Heart left ventricle (tissue), 16 donors: ENCODE data around the gene OSBPL10. TPM values are rescaled to one million over a fixed set of nuclear protein-coding genes. Genes with fewer than 3 reads are reported as not detected.

Source experiments
- ATAC-seq, 4 donors: fragments of 200-7000 bp; cut with Tn5 transposase; one replicate each; pipeline ENCODE4 v1.9.1; 2020 to 2022; ENCODE audit warnings: moderate library complexity in 4 of 4, mild to moderate bottlenecking in 3 of 4, moderate number of reproducible peaks in 1 of 4
- DNase-seq, 5 donors: peaks; one replicate each; pipeline ENCODE4 v3.0.0-alpha.2; 2020
- H3K27ac ChIP-seq, 12 donors: fragments of 200-600 bp; sonication (generic) in 4 of 12; one replicate each; pipeline versions ENCODE4 v1.5.0 to v1.8.0; 2016 to 2022; ENCODE audit warnings: mild to moderate bottlenecking in 2 of 12
- H3K27me3 ChIP-seq, 9 donors: fragments of 200-600 bp; sonication (generic) in 2 of 9; one replicate each; pipeline versions ENCODE4 v1.5.1 to v1.8.0; 2016 to 2022; ENCODE audit warnings: mild to moderate bottlenecking in 3 of 9
- H3K36me3 ChIP-seq, 9 donors: fragments of 200-600 bp; sonication (generic) in 2 of 9; one replicate each; pipeline versions ENCODE4 v1.5.0 to v1.8.0; 2018 to 2022; ENCODE audit warnings: mild to moderate bottlenecking in 2 of 9
- H3K4me1 ChIP-seq, 12 donors: fragments of 200-600 bp; sonication (generic) in 4 of 12; one replicate each; pipeline versions ENCODE4 v1.5.0 to v1.8.0; 2016 to 2022; ENCODE audit warnings: mild to moderate bottlenecking in 3 of 12
- H3K4me3 ChIP-seq, 12 donors: fragments of 200-600 bp; sonication (generic) in 4 of 12; one replicate each; pipeline versions ENCODE4 v1.5.0 to v1.8.0; 2017 to 2022; ENCODE audit warnings: mild to moderate bottlenecking in 9 of 12, moderate library complexity in 4 of 12
- H3K9me3 ChIP-seq, 12 donors: fragments of 200-600 bp; sonication (generic) in 4 of 12; one replicate each; pipeline versions ENCODE4 v1.5.0 to v1.8.0; 2016 to 2022; ENCODE audit warnings: mild to moderate bottlenecking in 1 of 12
- CTCF ChIP-seq, 12 donors: fragments of 200-600 bp; sonication (generic) in 4 of 12; IDR thresholded peaks; one replicate each; pipeline versions ENCODE4 v1.5.0 to v1.8.0; 2018 to 2022; ENCODE audit warnings: antibody characterized with exemption in 12 of 12, mild to moderate bottlenecking in 5 of 12
- POLR2A ChIP-seq, 2 donors: fragments of 450-650 bp; IDR thresholded peaks; one replicate each; pipeline ENCODE4 v1.6.1; 2017; ENCODE audit warnings: antibody characterized with exemption in 2 of 2, mild to moderate bottlenecking in 2 of 2, moderate library complexity in 2 of 2
- WGBS, 4 donors: extraction: QIAGEN DNeasy Blood & Tissue Kit in 2 of 4; methylation state at CpG; one replicate each; pipeline versions ENCODE4 v1.1.5 to v1.1.7; 2013 to 2018; 5-methylcytosine and 5-hydroxymethylcytosine counted together
- intact Hi-C, 10 donors: fragments of 100-400 bp; cut with DNase I; formaldehyde crosslinking; loops; one replicate each; pipeline versions ENCODE4 v1.11.1 to v1.14.2; 2022
- polyA plus RNA-seq, 2 donors: library from polyadenylated mRNA; stranded (reverse); fragments of 200-250 nt; gene quantifications; one replicate each; pipeline ENCODE4 v1.2.3, GENCODE V29; 2013
- total RNA-seq, 9 donors: library from RNA; depleted of rRNA in 2 of 9; stranded (reverse); fragments of >200 nt in 2 of 9; fragmentation: NEBNext Ultra II Directional in 3 of 9; extraction: Animal tissue kit (Norgen Biotek cat#: 25700) in 3 of 9; gene quantifications; one replicate each; pipeline versions ENCODE4 v1.1.0 to v1.2.4, GENCODE V29; 2016 to 2023
- donor health status: ischemic (EF 13 %, LVEDD 7.1; RV severe dilation, severe dysfunction).
- donor health status: healthy with polysubstance abuse.
- donor health status: DM: no; HTN: yes; CAD: no.
- donor health status: DM: no; HTN: no; CAD: no.
- donor health status: ischemic (EF 25% LVEDD 6.9; RV normal size, moderate dysfunction).
- donor health status: ischemic (EF 25% LVEDD 5.7; RV mildly dilated, moderate dysfunction).
- donor health status: healthy.
- donor health status: DM: yes; HTN: yes; CAD: no.
- donor health status: ischemic (EF 35%, LVEDD 5.7; RV mildly dilated, moderate dysfunction).
- donor health status: nonischemic (EF 11% LVEDD 7.7; RV severe dilation, severe dysfunction).
- donor health status: DM: yes; HTN: yes; CAD: no.
- donor health status: PGD.
- donor health status: ischemic (EF 29% LVEDD 5.4; RV normal size, mild dysfunction).
- donor health status: nonischemic (EF 23%, LVEDD 6.1; RV moderate dilation, normal function).

The OSBPL10 gene
- total and polyA plus RNA-seq, 11 donors: 1.3 to 12.7 (median 3.9) TPM

- TF ChIP-seq POLR2A (IDR thresholded peaks at IDR 0.05): no peak
- DNase-seq: no peak
- no peaks in the 10 kb centered on the region for H3K27me3 ChIP-seq
- peaks cover 0 to 70% (median 40%) of the 10 kb centered on the region in 9 donors for H3K36me3 ChIP-seq
- 43 to 92% (median 91%) methylated on average over 2 of the region's 2 CpGs for WGBS, 4 donors
- no peak overlapping the region for H3K27ac ChIP-seq
- no peak overlapping the region for H3K4me3 ChIP-seq
- no peak for ATAC-seq
- intact Hi-C loops: no loop called here
- peaks cover 0 to 30% (median 8%) of the 10 kb centered on the region in 12 donors for H3K4me1 ChIP-seq
- no peaks in the 10 kb centered on the region for H3K9me3 ChIP-seq
Observed at GRCh38 chr3:31634476-31634875, 346.6 kb downstream of the OSBPL10 start.

DNA sequence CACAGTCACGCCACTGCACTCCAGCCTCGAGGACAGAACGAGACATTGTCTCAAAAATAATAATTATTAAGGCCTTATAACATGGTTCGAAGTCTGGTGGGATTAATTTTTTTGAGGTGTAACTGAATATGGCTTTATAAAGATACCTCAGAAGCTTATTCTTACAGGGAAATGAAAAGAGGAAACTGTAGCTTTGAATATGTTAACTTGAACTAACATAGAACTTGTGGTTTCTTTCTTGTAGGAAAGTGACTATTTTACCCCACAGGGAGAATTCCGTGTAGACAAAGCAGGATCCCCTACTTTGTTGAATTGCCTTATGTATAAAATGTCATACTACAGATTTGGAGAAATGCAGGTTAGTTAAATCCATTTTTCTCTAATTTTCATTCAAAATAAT lies 352.0 kb downstream of the OSBPL10 start:
- ATAC-seq (no peak), DNase-seq (no peak)
- no peak for TF ChIP-seq CTCF (IDR thresholded peaks at IDR 0.05)
- no peak for TF ChIP-seq POLR2A (IDR thresholded peaks at IDR 0.05)
- Histone ChIP-seq H3K36me3 (peaks cover 0 to 95% (median 83%) of the 10 kb centered on the region in 9 donors), H3K4me3 (no peak overlapping the region), H3K27me3 (no peaks in the 10 kb centered on the region), H3K4me1 (peaks cover 0 to 8% (median 0%) of the 10 kb centered on the region in 12 donors), H3K27ac (no peak overlapping the region), H3K9me3 (no peaks in the 10 kb centered on the region)
- intact Hi-C loops: no loop called here
- WGBS, 4 donors: 90 to 94% (median 91%) methylated on average over 5 of the region's 5 CpGs

- ATAC-seq (no peak), DNase-seq (no peak)
- intact Hi-C loops: no loop called here
- no peak overlapping the region for H3K27ac ChIP-seq
- H3K9me3 ChIP-seq: no peaks in the 10 kb centered on the region
- 90 to 95% (median 95%) methylated on average over 2 of the region's 2 CpGs for WGBS, 4 donors
- peaks cover 0 to 93% (median 74%) of the 10 kb centered on the region in 9 donors for H3K36me3 ChIP-seq
- no peak overlapping the region for H3K4me3 ChIP-seq
- H3K27me3 ChIP-seq: no peaks in the 10 kb centered on the region
- peaks cover 0 to 8% (median 0%) of the 10 kb centered on the region in 12 donors for H3K4me1 ChIP-seq
- TF ChIP-seq POLR2A (IDR thresholded peaks at IDR 0.05): no peak
Observed at GRCh38 chr3:31625358-31625757, 355.7 kb downstream of the OSBPL10 start.

GRCh38 chr3:31624083-31624709 lies 356.9 kb downstream of the OSBPL10 start:
- H3K36me3 ChIP-seq: peaks cover 0 to 93% (median 74%) of the 10 kb centered on the region in 9 donors
- TF ChIP-seq CTCF (IDR thresholded peaks at IDR 0.05) (no peak), POLR2A (IDR thresholded peaks at IDR 0.05) (no peak)

DNA sequence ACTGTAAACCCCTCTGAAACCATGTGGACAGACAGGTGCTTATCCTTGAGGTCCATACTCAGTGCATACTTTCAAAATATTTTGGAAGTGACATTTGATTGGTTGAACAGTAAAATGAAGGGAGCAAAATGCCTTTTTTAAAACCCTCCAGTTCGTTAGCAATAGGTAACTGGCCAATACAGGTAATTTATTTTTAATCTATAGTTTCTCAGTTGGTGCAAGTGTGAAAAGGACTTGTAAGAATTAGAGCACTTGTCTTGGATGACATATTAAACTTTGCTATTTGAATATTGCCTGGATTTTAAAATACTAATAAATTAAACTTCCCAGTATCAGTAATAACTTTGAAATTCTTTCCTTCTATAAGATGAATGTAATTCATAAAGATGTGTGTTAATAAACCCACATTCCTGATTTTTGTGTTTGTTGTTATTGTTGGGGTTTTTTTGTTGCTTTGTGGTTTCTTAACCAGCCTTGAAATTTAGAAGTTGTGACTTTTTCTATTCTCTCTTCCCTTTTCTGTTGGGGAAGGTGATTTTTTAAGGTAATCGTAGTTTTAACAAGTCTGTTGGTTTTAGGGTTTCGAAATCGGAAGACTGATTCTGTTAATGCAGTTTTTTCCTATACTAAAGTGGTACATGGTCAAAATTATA lies 358.3 kb downstream of the OSBPL10 start:
- ATAC-seq: no peak
- intact Hi-C loops: no loop called here

More at GRCh38 chr3:31624083-31624709, 356.9 kb downstream of the OSBPL10 start:
- Histone ChIP-seq H3K4me3 (no peak overlapping the region), H3K9me3 (no peaks in the 10 kb centered on the region), H3K27me3 (no peaks in the 10 kb centered on the region), H3K4me1 (peaks cover 0 to 4% (median 0%) of the 10 kb centered on the region in 12 donors), H3K27ac (no peak overlapping the region)
- WGBS, 4 donors: 93 to 95% (median 94%) methylated on average over 6 of the region's 6 CpGs
- ATAC-seq: no peak
- intact Hi-C loops: no loop called here
- DNase-seq: no peak

More for the DNA sequence above, 358.3 kb downstream of the OSBPL10 start:
- whole genome bisulfite sequencing, 4 donors: 84 to 98% (median 95%) methylated on average over 4 of the region's 4 CpGs
- H3K4me3 ChIP-seq: no peak overlapping the region
- H3K27ac ChIP-seq: no peak overlapping the region
- H3K36me3 ChIP-seq: peaks cover 0 to 99% (median 80%) of the 10 kb centered on the region in 9 donors
- H3K4me1 ChIP-seq: no peaks in the 10 kb centered on the region
- H3K9me3 ChIP-seq: no peaks in the 10 kb centered on the region
- no peaks in the 10 kb centered on the region for H3K27me3 ChIP-seq
- TF ChIP-seq CTCF (IDR thresholded peaks at IDR 0.05) (no peak), POLR2A (IDR thresholded peaks at IDR 0.05) (no peak)
- no peak for DNase-seq
